OCI-LY7 (cell line): ENCODE measurements around the gene PHRF1.

Experiments used
- CTCF ChIP-seq: fragments of 200-600 bp; sonication (generic); conservative IDR thresholded peaks from 2 replicates; pipeline ENCODE4 v1.5.1; 2014; ENCODE audit warnings: mild to moderate bottlenecking, antibody characterized with exemption, low read length, moderate library complexity, mixed read lengths
- EZH2phosphoT487 ChIP-seq: fragments of 200-600 bp; sonication (generic); IDR thresholded peaks from 2 replicates; pipeline ENCODE4 v1.6.1; 2018; ENCODE audit warnings: low read depth, borderline replicate concordance, mild to moderate bottlenecking, mixed run types, antibody characterized with exemption, low read length, moderate library complexity, mixed read lengths

- TF ChIP-seq EZH2phosphoT487 (no peak), CTCF (no peak)
Observed at GRCh38 chr11:565921-566509, 10.3 kb upstream of the PHRF1 start.
